ENCODE measurements around the gene DHRS7C. TPM values are rescaled to one million over a fixed set of nuclear protein-coding genes. Genes with fewer than 3 reads are reported as not detected.

The DHRS7C gene
- total and polyA plus RNA-seq, 2 of the 13 experiments (the other 11 are each of a cell fraction or from before 2014, with no cell fraction given), result not detected

DNA sequence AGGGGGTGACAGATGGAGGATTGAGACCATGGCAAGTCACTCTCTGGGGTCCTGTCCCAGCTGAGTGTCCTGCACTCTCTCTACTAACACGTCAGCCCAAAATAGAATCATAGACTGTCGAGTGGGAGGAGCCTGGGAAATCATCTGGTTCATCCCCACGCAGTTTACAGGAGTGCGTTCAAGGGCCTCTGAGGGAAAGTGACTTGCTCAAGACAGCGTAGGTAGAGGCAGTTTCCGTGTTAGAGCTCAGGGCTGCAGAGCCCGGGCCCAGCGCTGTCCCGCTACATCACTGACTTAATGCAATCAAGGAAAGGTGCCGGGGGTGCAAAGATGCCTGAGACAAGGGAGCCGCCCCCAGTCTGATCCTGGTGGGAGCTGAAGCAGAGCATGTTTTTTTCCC lies 20.1 kb upstream of the DHRS7C start (continued):
- TF ChIP-seq ZHX2 (IDR thresholded peaks at IDR 0.05; ENCODE audit: low read depth), result no peak
- no peak for TF ChIP-seq ZHX2 (CRISPR knock-in tag; IDR thresholded peaks at IDR 0.05; ENCODE audit: borderline replicate concordance)
- TF ChIP-seq MYNN (CRISPR knock-in tag; IDR thresholded peaks at IDR 0.05; ENCODE audit: low read depth), result no peak
- no peak for TF ChIP-seq ZNF839 (CRISPR knock-in tag; IDR thresholded peaks at IDR 0.05; ENCODE audit: borderline replicate concordance)
- no peak for TF ChIP-seq NPAS2 (CRISPR knock-in tag; IDR thresholded peaks at IDR 0.05; ENCODE audit: borderline replicate concordance)
- TF ChIP-seq ZNF142 (CRISPR knock-in tag; IDR thresholded peaks at IDR 0.05), result no peak
- TF ChIP-seq, protein P1, sequence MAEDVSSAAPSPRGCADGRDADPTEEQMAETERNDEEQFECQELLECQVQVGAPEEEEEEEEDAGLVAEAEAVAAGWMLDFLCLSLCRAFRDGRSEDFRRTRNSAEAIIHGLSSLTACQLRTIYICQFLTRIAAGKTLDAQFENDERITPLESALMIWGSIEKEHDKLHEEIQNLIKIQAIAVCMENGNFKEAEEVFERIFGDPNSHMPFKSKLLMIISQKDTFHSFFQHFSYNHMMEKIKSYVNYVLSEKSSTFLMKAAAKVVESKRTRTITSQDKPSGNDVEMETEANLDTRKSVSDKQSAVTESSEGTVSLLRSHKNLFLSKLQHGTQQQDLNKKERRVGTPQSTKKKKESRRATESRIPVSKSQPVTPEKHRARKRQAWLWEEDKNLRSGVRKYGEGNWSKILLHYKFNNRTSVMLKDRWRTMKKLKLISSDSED (CRISPR knock-in tag; IDR thresholded peaks at IDR 0.05), result no peak
- TF ChIP-seq FOXK2 (IDR thresholded peaks at IDR 0.05), result no peak
- TF ChIP-seq RORA (CRISPR knock-in tag; IDR thresholded peaks at IDR 0.05), result no peak
- TF ChIP-seq PRDM15 (CRISPR knock-in tag; IDR thresholded peaks at IDR 0.05), result no peak
- TF ChIP-seq YY1 (IDR thresholded peaks at IDR 0.05; ENCODE audit: insufficient read depth, insufficient replicate concordance, low read depth, low read length), result no peak
